SK-N-SH treated with all-trans-retinoic acid at 6 μM for 48 hours (cell line): Measurements from ENCODE around the gene IQCH.

Experiments
- ATAC-seq: fragments of 200-7000 bp; cut with Tn5 transposase; 3 replicates; pipeline ENCODE4 v1.9.1; 2020; ENCODE audit warnings: mild to moderate bottlenecking, moderate library complexity
- ARNTL ChIP-seq: fragments of 450-650 bp; formaldehyde crosslinking; IDR thresholded peaks from 2 replicates; pipeline ENCODE4 v1.5.0; 2020; ENCODE audit warnings: low read depth, mild to moderate bottlenecking, moderate library complexity, borderline replicate concordance
- BACH2 ChIP-seq: fragments of 250-450 bp; sonication (Bioruptor Pico); IDR thresholded peaks from 2 replicates; pipeline ENCODE4 v1.9.0; 2021; ENCODE audit warnings: mild to moderate bottlenecking, borderline replicate concordance
- CREB5 ChIP-seq: fragments of 250-450 bp; sonication (Bioruptor Pico); IDR thresholded peaks from 2 replicates; pipeline ENCODE4 v1.5.1; 2020; ENCODE audit warnings: low read depth, mild to moderate bottlenecking, moderate library complexity
- CSDC2 ChIP-seq: fragments of 250-450 bp; sonication (Bioruptor Pico); IDR thresholded peaks from 2 replicates; pipeline ENCODE4 v1.5.0; 2020; ENCODE audit warnings: mild to moderate bottlenecking, moderate library complexity
- CSRNP3 ChIP-seq: fragments of 250-450 bp; sonication (Bioruptor Pico); IDR thresholded peaks from 2 replicates; pipeline ENCODE4 v1.5.1; 2021; ENCODE audit warnings: mild to moderate bottlenecking, moderate library complexity
- ESRRG ChIP-seq: fragments of 250-450 bp; sonication (Bioruptor Pico); IDR thresholded peaks from 2 replicates; pipeline ENCODE4 v1.6.1; 2021; ENCODE audit warnings: mild to moderate bottlenecking
- ISL1 ChIP-seq: fragments of 250-450 bp; sonication (Bioruptor Pico); IDR thresholded peaks from 2 replicates; pipeline ENCODE4 v2.1.2; 2022; ENCODE audit warnings: mild to moderate bottlenecking, moderate library complexity
- PATZ1 ChIP-seq: fragments of 250-450 bp; sonication (Bioruptor Pico); IDR thresholded peaks from 2 replicates; pipeline ENCODE4 v1.8.0; 2020; ENCODE audit warnings: mild to moderate bottlenecking, moderate library complexity, borderline replicate concordance
- PPARA ChIP-seq: fragments of 250-450 bp; sonication (Bioruptor Pico); IDR thresholded peaks from 2 replicates; pipeline ENCODE4 v1.5.0; 2020; ENCODE audit warnings: mild to moderate bottlenecking, borderline replicate concordance
- RARB ChIP-seq: fragments of 250-450 bp; sonication (Bioruptor Pico); IDR thresholded peaks from 2 replicates; pipeline ENCODE4 v1.8.0; 2021; ENCODE audit warnings: mild to moderate bottlenecking, moderate library complexity
- SNAI2 ChIP-seq: fragments of 250-450 bp; sonication (Bioruptor Pico); IDR thresholded peaks from 2 replicates; pipeline ENCODE4 v1.5.0; 2020; ENCODE audit warnings: mild to moderate bottlenecking, moderate library complexity
- TCF4 ChIP-seq: fragments of 250-450 bp; sonication (Bioruptor Pico); IDR thresholded peaks from 2 replicates; pipeline ENCODE4 v1.8.0; 2021; ENCODE audit warnings: mild to moderate bottlenecking, moderate library complexity, borderline replicate concordance
- TOX ChIP-seq: fragments of 250-450 bp; sonication (Bioruptor Pico); IDR thresholded peaks from 2 replicates; pipeline ENCODE4 v1.8.0; 2021; ENCODE audit warnings: mild to moderate bottlenecking, moderate library complexity, borderline replicate concordance
- TSHZ2 ChIP-seq: fragments of 250-450 bp; sonication (Bioruptor Pico); IDR thresholded peaks from 2 replicates; pipeline ENCODE4 v1.5.0; 2020; ENCODE audit warnings: mild to moderate bottlenecking, moderate library complexity
- ZFP3 ChIP-seq: fragments of 250-450 bp; sonication (Bioruptor Pico); IDR thresholded peaks from 2 replicates; pipeline ENCODE4 v1.5.0; 2020; ENCODE audit warnings: mild to moderate bottlenecking, moderate library complexity
- ZFP30 ChIP-seq: fragments of 450-650 bp; formaldehyde crosslinking; IDR thresholded peaks from 2 replicates; pipeline ENCODE4 v1.5.0; 2022; ENCODE audit warnings: mild to moderate bottlenecking, moderate library complexity
- ZNF565 ChIP-seq: fragments of 450-650 bp; formaldehyde crosslinking; conservative IDR thresholded peaks from 2 replicates; pipeline ENCODE4 v1.5.0; 2020; ENCODE audit warnings: low read depth, mild to moderate bottlenecking, moderate library complexity
- ZNF8 ChIP-seq: fragments of 450-650 bp; formaldehyde crosslinking; IDR thresholded peaks from 2 replicates; pipeline ENCODE4 v1.5.0; 2020; ENCODE audit warnings: mild to moderate bottlenecking, moderate library complexity

IQCH gene

GRCh38 chr15:67511606-67512005, 257.0 kb downstream of the IQCH start:
- ATAC-seq = no peak
- TF ChIP-seq SNAI2 (CRISPR knock-in tag) = no peak
- TF ChIP-seq CREB5 (CRISPR knock-in tag) = no peak
- TF ChIP-seq CSRNP3 (CRISPR knock-in tag) = no peak
- no peak for TF ChIP-seq ZFP30 (CRISPR knock-in tag)

- ATAC-seq = no peak
- TF ChIP-seq CSDC2 (CRISPR knock-in tag) = no peak
- TF ChIP-seq BACH2 = no peak
- TF ChIP-seq TCF4 = no peak
- TF ChIP-seq ZNF8 = no peak
- no peak for TF ChIP-seq ESRRG (CRISPR knock-in tag)
- no peak for TF ChIP-seq TSHZ2
- TF ChIP-seq ARNTL = no peak
- TF ChIP-seq ZFP30 (CRISPR knock-in tag) = no peak
- TF ChIP-seq PPARA (CRISPR knock-in tag) = no peak
- TF ChIP-seq ZFP3 (CRISPR knock-in tag) = no peak
- no peak for TF ChIP-seq CSRNP3 (CRISPR knock-in tag)
These were observed 257.6 kb downstream of the IQCH start for GRCh38 chr15:67512140-67512539.

GRCh38 chr15:67512933-67513714, 258.5 kb downstream of the IQCH start:
- no peak for TF ChIP-seq ISL1 (CRISPR knock-in tag)
- no peak for TF ChIP-seq ARNTL
- TF ChIP-seq BACH2 = no peak
- TF ChIP-seq TOX (CRISPR knock-in tag) = no peak
- no peak for TF ChIP-seq CSRNP3 (CRISPR knock-in tag)
- TF ChIP-seq PPARA (CRISPR knock-in tag) = no peak
- no peak for TF ChIP-seq PATZ1 (CRISPR knock-in tag)
- TF ChIP-seq ZNF565 (CRISPR knock-in tag) = no peak
- no peak for TF ChIP-seq RARB (CRISPR knock-in tag)
- no peak for TF ChIP-seq CSDC2 (CRISPR knock-in tag)
- no peak for ATAC-seq
